SK-N-SH treated with all-trans-retinoic acid at 6 μM for 48 hours (cell line): ENCODE results near the gene CACNA1D.

Source experiments
- ATAC-seq: fragments of 200-7000 bp; cut with Tn5 transposase; 3 replicates; pipeline ENCODE4 v1.9.1; 2020; ENCODE audit warnings: mild to moderate bottlenecking, moderate library complexity
- ARNTL ChIP-seq: fragments of 450-650 bp; formaldehyde crosslinking; IDR thresholded peaks from 2 replicates; pipeline ENCODE4 v1.5.0; 2020; ENCODE audit warnings: low read depth, mild to moderate bottlenecking, moderate library complexity, borderline replicate concordance
- BACH2 ChIP-seq: fragments of 250-450 bp; sonication (Bioruptor Pico); IDR thresholded peaks from 2 replicates; pipeline ENCODE4 v1.9.0; 2021; ENCODE audit warnings: mild to moderate bottlenecking, borderline replicate concordance
- CSDC2 ChIP-seq: fragments of 250-450 bp; sonication (Bioruptor Pico); IDR thresholded peaks from 2 replicates; pipeline ENCODE4 v1.5.0; 2020; ENCODE audit warnings: mild to moderate bottlenecking, moderate library complexity
- ESRRG ChIP-seq: fragments of 250-450 bp; sonication (Bioruptor Pico); IDR thresholded peaks from 2 replicates; pipeline ENCODE4 v1.6.1; 2021; ENCODE audit warnings: mild to moderate bottlenecking
- GLIS3 ChIP-seq: fragments of 250-450 bp; sonication (Bioruptor Pico); IDR thresholded peaks from 2 replicates; pipeline ENCODE4 v1.5.0; 2020; ENCODE audit warnings: mild to moderate bottlenecking, moderate library complexity
- ISL1 ChIP-seq: fragments of 250-450 bp; sonication (Bioruptor Pico); IDR thresholded peaks from 2 replicates; pipeline ENCODE4 v2.1.2; 2022; ENCODE audit warnings: mild to moderate bottlenecking, moderate library complexity
- PPARA ChIP-seq: fragments of 250-450 bp; sonication (Bioruptor Pico); IDR thresholded peaks from 2 replicates; pipeline ENCODE4 v1.5.0; 2020; ENCODE audit warnings: mild to moderate bottlenecking, borderline replicate concordance
- SNAI2 ChIP-seq: fragments of 250-450 bp; sonication (Bioruptor Pico); IDR thresholded peaks from 2 replicates; pipeline ENCODE4 v1.5.0; 2020; ENCODE audit warnings: mild to moderate bottlenecking, moderate library complexity
- TOX ChIP-seq: fragments of 250-450 bp; sonication (Bioruptor Pico); IDR thresholded peaks from 2 replicates; pipeline ENCODE4 v1.8.0; 2021; ENCODE audit warnings: mild to moderate bottlenecking, moderate library complexity, borderline replicate concordance
- ZC3H10 ChIP-seq: fragments of 250-450 bp; sonication (Bioruptor Pico); IDR thresholded peaks from 2 replicates; pipeline ENCODE4 v1.5.1; 2021; ENCODE audit warnings: mild to moderate bottlenecking, moderate library complexity
- ZFP3 ChIP-seq: fragments of 250-450 bp; sonication (Bioruptor Pico); IDR thresholded peaks from 2 replicates; pipeline ENCODE4 v1.5.0; 2020; ENCODE audit warnings: mild to moderate bottlenecking, moderate library complexity
- ZNF565 ChIP-seq: fragments of 450-650 bp; formaldehyde crosslinking; conservative IDR thresholded peaks from 2 replicates; pipeline ENCODE4 v1.5.0; 2020; ENCODE audit warnings: low read depth, mild to moderate bottlenecking, moderate library complexity
- ZNF70 ChIP-seq: fragments of 450-650 bp; formaldehyde crosslinking; IDR thresholded peaks from 2 replicates; pipeline ENCODE4 v1.5.0; 2020; ENCODE audit warnings: mild to moderate bottlenecking, moderate library complexity
- ZNF8 ChIP-seq: fragments of 450-650 bp; formaldehyde crosslinking; IDR thresholded peaks from 2 replicates; pipeline ENCODE4 v1.5.0; 2020; ENCODE audit warnings: mild to moderate bottlenecking, moderate library complexity
- TF ChIP-seq, protein P1 (sequence below): fragments of 250-450 bp; sonication (Bioruptor Pico); IDR thresholded peaks from 2 replicates; pipeline ENCODE4 v1.5.0; 2020; ENCODE audit warnings: mild to moderate bottlenecking, moderate library complexity
- TF ChIP-seq, protein P2 (sequence below): fragments of 250-450 bp; sonication (Bioruptor Pico); IDR thresholded peaks from 2 replicates; pipeline ENCODE4 v1.5.1; 2020; ENCODE audit warnings: low read depth, mild to moderate bottlenecking, moderate library complexity
- TF ChIP-seq, protein P3 (sequence below): fragments of 250-450 bp; sonication (Bioruptor Pico); IDR thresholded peaks from 2 replicates; pipeline ENCODE4 v1.8.0; 2020; ENCODE audit warnings: mild to moderate bottlenecking, moderate library complexity, borderline replicate concordance

Gene CACNA1D

DNA sequence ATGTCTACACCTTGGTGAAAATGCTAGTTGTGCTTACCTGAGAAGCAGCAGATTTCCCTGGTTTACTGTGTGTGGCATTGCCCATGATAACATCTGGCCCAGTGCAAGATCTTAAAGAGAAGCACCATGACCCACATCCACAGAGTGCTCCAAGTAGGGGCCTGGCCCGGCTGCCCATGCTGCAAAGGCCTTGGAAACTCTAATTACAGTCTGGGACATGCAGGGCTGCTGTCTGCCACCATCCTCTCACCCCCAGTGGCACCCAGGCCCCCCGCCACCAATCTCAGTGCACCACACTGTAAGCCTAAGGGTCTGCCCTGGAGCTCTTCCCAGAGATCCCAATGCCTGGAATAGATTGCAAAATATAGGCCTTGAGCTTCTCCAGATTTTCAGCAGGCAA lies 219.2 kb downstream of the CACNA1D start (continued):
- TF ChIP-seq, protein P1, sequence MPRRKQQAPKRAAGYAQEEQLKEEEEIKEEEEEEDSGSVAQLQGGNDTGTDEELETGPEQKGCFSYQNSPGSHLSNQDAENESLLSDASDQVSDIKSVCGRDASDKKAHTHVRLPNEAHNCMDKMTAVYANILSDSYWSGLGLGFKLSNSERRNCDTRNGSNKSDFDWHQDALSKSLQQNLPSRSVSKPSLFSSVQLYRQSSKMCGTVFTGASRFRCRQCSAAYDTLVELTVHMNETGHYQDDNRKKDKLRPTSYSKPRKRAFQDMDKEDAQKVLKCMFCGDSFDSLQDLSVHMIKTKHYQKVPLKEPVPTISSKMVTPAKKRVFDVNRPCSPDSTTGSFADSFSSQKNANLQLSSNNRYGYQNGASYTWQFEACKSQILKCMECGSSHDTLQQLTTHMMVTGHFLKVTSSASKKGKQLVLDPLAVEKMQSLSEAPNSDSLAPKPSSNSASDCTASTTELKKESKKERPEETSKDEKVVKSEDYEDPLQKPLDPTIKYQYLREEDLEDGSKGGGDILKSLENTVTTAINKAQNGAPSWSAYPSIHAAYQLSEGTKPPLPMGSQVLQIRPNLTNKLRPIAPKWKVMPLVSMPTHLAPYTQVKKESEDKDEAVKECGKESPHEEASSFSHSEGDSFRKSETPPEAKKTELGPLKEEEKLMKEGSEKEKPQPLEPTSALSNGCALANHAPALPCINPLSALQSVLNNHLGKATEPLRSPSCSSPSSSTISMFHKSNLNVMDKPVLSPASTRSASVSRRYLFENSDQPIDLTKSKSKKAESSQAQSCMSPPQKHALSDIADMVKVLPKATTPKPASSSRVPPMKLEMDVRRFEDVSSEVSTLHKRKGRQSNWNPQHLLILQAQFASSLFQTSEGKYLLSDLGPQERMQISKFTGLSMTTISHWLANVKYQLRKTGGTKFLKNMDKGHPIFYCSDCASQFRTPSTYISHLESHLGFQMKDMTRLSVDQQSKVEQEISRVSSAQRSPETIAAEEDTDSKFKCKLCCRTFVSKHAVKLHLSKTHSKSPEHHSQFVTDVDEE (CRISPR knock-in tag) = no peak
- TF ChIP-seq ZC3H10 (CRISPR knock-in tag) (no peak), GLIS3 (CRISPR knock-in tag) (no peak), CSDC2 (CRISPR knock-in tag) (no peak), BACH2 (CRISPR knock-in tag) (no peak), TOX (CRISPR knock-in tag) (no peak), ARNTL (CRISPR knock-in tag) (no peak)
- TF ChIP-seq, protein P2, sequence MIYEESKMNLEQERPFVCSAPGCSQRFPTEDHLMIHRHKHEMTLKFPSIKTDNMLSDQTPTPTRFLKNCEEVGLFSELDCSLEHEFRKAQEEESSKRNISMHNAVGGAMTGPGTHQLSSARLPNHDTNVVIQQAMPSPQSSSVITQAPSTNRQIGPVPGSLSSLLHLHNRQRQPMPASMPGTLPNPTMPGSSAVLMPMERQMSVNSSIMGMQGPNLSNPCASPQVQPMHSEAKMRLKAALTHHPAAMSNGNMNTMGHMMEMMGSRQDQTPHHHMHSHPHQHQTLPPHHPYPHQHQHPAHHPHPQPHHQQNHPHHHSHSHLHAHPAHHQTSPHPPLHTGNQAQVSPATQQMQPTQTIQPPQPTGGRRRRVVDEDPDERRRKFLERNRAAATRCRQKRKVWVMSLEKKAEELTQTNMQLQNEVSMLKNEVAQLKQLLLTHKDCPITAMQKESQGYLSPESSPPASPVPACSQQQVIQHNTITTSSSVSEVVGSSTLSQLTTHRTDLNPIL (CRISPR knock-in tag) = no peak
- TF ChIP-seq, all 23 proteins: peak for 0

DNA sequence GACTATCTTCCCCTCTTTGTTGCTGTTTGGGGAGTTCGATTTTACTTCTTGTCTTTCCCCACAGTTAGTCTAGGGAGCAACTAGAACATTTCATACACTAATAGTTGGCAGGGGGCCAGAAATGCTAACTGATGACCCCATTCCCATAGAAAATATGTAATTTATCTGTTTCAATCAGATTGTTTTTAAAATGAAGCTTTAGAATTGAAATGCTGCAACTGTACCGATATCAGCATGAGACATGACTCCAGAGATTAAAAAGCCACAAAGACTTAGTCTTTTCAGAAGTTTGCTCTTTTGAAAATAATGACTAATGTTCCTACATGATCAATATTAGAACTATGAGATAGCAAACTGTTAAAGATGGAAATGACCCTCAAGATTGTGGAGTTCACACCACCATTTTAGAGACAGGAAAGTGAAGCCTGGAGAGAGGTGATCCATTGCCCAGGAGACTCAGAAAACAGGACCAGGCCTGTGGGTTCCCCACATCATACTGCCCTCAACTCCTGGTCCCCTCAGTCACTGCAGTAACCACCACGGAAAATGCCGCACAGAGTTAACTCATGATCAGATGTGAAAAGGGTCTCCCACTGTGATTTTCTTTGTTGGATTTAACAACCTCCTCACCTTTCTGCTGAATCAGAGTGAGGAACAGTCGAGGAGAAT lies 221.5 kb downstream of the CACNA1D start:
- TF ChIP-seq, protein P3, sequence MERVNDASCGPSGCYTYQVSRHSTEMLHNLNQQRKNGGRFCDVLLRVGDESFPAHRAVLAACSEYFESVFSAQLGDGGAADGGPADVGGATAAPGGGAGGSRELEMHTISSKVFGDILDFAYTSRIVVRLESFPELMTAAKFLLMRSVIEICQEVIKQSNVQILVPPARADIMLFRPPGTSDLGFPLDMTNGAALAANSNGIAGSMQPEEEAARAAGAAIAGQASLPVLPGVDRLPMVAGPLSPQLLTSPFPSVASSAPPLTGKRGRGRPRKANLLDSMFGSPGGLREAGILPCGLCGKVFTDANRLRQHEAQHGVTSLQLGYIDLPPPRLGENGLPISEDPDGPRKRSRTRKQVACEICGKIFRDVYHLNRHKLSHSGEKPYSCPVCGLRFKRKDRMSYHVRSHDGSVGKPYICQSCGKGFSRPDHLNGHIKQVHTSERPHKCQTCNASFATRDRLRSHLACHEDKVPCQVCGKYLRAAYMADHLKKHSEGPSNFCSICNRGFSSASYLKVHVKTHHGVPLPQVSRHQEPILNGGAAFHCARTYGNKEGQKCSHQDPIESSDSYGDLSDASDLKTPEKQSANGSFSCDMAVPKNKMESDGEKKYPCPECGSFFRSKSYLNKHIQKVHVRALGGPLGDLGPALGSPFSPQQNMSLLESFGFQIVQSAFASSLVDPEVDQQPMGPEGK (CRISPR knock-in tag) = no peak
- TF ChIP-seq ZNF8 (no peak), ZNF70 (CRISPR knock-in tag) (no peak), SNAI2 (CRISPR knock-in tag) (no peak), BACH2 (CRISPR knock-in tag) (no peak), PPARA (CRISPR knock-in tag) (no peak), TOX (CRISPR knock-in tag) (no peak), ISL1 (CRISPR knock-in tag) (no peak), ZNF565 (CRISPR knock-in tag) (no peak), GLIS3 (CRISPR knock-in tag) (no peak), ARNTL (CRISPR knock-in tag) (no peak)
- ATAC-seq = no peak

DNA sequence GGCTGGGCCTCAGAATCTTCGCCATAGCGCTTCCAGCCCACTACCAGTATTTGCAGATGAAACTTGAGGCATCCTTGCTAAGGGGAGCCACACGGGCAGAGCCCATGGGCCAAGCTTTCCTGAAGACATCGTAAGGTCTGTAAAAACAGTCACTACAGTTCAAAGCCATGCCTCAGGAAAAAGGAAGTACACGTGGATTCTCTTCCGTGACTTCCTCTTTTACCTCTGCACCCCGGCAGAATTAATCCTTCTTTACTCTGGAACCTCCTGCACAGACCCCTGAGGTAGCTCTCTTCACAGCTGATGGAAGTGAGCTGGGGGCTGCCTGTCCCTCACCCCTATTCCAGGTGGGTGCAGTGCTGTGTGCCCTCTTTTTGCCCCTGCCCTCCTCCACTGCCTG lies 222.6 kb downstream of the CACNA1D start:
- ATAC-seq = no peak
- TF ChIP-seq, protein P1 (CRISPR knock-in tag) = no peak
- no peak for TF ChIP-seq ZNF8
- TF ChIP-seq, protein P2 (CRISPR knock-in tag) = no peak
- TF ChIP-seq, protein P3 (CRISPR knock-in tag) = no peak
- TF ChIP-seq ZNF565 (CRISPR knock-in tag) = no peak
- TF ChIP-seq ZC3H10 (CRISPR knock-in tag) = no peak
- no peak for TF ChIP-seq ESRRG
- TF ChIP-seq ARNTL (CRISPR knock-in tag) = no peak
- TF ChIP-seq ZFP3 (CRISPR knock-in tag) = no peak
